Fibroblast of skin of right quadriceps (primary cell): ENCODE data around the gene UBAC2.
"Not testable (repeated sequence)": the region's sequence is repeated elsewhere in the genome, so short reads cannot be mapped to it uniquely, and the experiment has no call there.

ENCODE experiments used
- DNase-seq: peaks from one replicate; pipeline ENCODE4 v3.0.0-alpha.2; 2013

The UBAC2 gene

GRCh38 chr13:99215184-99215830 is 14.7 kb downstream of the UBAC2 start:
- no peak for DNase-seq

- no peak for DNase-seq
These were observed 16.9 kb downstream of the UBAC2 start for GRCh38 chr13:99217461-99218110.

GRCh38 chr13:99218126-99218525 is 17.5 kb downstream of the UBAC2 start:
- DNase-seq = no peak

DNA sequence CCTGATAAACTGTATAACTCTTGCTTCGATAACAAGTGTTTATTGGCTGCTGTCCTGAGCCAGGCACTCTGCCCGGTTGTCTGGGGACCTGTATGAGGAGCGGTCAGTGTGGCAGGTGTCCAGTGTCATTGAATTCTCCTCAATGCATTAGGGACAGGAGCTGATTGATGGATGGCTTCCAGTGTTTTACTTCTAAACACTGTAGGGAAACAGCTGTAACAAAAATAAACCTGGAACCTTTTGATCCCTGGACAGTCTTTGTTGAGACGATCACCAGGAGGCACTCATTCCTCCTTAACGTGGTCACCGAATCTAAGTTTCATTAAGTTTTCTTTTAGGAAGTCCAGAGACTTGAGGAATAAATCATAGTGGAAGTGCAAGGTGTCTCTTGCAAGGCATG is 17.9 kb downstream of the UBAC2 start:
- no peak for DNase-seq

DNA sequence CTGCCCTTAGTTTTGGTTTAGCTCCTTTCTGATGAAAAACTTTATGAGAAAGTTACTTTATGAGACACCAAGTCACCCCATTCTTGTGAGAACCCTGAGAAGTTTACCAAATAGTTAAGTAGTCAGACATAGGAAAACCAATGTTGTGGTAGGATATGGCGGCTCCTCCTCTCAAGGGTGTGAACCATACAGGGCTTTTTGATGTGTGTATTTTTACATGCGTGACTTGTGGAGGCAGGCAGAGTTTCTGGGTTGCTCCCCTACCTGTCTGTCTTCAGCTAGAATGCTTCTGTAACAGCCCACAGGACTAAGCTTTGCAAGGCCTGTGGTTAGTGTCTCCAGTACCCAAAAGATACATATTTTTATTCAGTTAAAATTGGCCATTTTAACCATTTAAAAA is 18.3 kb downstream of the UBAC2 start:
- no peak for DNase-seq

GRCh38 chr13:99220199-99220935 is 19.7 kb downstream of the UBAC2 start:
- no peak for DNase-seq

GRCh38 chr13:99221567-99222239 is 21.0 kb downstream of the UBAC2 start:
- DNase-seq = no peak

DNA sequence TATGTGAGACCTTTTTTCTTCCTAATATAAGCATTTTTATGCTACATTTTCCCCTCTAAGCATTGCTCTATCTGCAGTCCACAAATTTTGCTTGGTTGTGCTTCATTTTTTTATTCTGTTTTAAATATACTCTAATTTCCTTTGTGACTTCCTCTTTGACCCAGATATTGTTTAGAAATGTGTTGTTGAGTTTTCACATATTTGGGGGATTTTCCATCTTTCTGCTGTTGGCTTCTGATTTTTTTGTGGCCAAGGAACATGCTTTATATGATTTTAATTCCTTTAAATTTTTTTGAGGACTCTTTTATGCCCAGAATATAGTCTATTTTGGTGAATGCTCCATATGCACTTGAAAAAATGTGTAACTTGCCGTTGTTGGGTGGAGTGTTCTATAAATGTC is 22.9 kb downstream of the UBAC2 start:
- DNase-seq = no peak

DNA sequence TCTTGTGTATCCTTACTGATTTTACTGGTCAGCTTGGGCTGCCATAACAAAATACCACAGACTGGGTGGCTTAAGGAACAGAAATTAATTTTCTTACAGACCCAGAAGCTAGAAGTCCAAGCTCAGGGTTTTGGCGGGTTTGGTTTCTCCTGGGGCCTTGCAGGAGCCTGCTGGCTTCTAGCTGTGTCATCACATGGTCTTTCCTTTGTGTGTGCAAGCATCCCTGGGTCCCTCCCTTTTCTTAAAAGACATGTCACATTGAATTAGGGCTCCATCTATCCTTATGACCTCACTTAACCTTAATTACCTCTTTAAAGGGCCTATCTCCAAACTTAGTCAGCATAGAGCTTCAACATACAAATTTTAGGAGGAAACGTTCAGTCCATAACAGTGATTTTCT is 23.4 kb downstream of the UBAC2 start:
- no peak for DNase-seq

DNA sequence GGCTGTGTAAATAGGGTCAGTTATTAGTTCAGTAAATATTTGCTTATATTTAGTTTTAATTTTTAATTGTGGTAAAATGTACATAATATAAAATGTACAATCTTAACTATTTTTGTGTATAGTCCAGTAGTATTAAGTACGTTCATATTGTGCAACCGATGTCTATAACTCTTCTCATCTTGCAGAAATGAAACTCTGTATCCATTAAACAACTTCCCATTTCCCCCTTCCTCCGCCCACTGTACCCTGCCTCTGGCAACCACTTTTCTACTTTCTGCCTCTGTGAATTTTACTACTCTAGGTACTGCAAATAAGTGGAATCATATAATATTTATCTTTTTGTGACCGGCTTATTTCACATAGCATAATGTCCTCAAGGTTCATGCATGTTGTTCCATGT is 24.4 kb downstream of the UBAC2 start:
- DNase-seq = no peak

DNA sequence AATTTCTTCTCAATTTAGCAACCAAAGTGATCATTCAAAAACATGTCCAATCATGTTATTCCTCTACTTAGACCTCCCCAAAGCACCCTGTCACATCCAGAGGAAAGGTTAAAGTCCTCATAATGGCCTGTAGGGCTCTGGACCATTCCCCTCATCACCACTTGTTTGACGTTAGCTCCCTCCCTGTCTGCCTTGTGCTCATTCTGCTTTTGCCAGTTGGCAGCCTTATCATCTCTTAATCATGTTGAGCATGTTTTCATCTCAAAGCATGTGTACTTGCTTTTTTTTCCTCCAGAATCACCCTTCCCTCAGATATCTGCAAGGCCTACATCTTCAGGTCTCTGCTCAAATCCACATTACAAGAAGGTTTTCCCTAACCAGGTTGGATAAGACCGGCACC is 25.9 kb downstream of the UBAC2 start:
- no peak for DNase-seq

GRCh38 chr13:99227331-99227900 is 26.8 kb downstream of the UBAC2 start:
- no peak for DNase-seq

DNA sequence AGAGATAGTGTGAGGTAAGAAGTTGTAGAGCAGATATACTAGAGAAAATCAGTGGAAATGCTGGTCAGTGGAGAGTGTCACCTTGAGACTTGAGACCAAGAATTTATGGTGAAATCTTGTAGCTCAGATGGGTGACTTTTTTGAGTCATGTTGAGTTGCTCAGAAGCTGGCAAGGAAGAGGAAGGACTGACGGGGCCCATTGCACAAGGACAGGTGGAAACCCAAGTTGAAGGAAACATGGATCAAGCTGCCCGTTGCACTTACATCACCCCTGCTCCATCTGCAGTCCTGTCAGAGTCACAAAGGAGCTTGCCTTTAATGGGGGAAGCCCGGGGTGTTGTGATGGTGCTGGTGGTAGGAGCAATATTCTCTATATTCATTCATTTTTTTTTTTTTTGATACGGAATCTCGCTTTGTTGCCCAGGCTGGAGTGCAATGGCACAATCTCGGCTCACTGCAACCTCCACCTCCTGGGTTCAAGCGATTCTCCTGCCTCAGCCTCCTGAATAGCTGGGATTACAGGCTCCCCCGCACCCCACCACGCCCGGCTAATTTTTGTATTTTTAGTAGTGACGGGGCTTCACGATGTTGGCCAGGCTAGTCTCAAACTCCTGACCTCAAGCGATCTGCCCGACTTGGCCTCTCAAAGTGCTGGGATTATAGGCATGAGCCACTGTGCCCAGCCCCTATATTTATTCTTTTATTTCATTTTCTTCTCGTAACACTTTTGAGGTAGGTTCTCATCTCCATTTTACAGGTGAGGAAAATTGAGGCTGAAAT is 27.4 kb downstream of the UBAC2 start:
- DNase-seq = no peak

GRCh38 chr13:99228737-99229691 is 28.4 kb downstream of the UBAC2 start:
- peak; percentile 91 for DNase-seq

DNA sequence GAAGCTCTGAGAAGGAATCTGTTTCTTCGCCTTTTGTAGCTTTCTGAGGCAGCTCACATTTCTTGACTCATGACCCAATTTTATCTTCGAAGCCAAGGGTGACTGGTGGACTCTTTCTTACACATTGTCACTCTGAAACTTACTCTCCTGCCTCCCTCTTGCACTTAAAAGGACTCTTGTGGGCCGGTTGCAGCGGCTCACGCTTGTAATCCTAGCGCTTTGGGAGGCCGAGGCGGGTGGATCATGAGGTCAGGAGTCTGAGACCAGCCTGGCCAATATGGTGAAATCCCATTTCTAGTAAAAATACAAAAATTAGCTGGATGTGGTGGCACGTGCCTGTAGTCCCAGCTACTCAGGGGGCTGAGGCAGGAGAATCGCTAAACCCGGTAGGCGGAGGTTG is 29.9 kb downstream of the UBAC2 start:
- DNase-seq = not testable (repeated sequence)

- DNase-seq = no peak
These were observed 30.3 kb downstream of the UBAC2 start for GRCh38 chr13:99230991-99231390.

DNA sequence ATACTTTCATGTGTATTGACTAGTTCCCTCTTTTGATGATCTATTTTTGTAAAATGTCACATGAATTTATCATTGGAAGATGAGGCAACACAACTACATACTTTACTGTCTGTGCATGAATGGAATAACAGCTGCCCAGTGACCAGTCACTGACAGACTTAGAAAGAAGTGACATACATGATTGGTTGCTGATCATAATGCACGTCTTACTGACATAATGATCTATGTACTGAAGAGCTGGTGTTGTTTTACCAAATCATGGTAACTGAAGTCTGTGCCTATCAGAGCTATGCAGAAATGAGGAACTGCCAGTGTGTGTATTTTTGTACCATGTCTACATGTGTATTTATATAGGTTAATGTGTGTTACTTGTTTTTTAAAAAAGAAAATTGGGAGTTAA is 31.1 kb downstream of the UBAC2 start:
- no peak for DNase-seq

GRCh38 chr13:99237981-99238662 is 37.5 kb downstream of the UBAC2 start:
- no peak for DNase-seq

DNA sequence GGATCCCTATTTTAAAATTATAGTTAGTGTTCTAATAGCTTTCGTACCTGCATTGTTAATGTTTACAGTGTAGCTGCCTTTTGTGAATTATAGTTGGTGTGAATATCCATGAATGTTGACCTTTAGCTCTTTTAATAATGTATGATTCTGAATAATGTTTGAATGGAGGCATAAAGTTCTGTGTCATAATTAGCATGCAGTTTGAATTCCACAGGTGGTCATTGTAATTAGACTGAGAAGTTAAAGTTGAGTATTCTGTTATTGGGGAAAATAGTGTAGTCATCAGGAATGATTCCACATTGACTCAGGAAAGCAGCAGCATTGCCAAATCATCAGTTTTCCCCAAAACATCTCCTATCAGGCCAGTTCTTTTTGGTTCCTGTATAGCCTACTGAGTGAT is 45.4 kb downstream of the UBAC2 start:
- no peak for DNase-seq

- not testable (repeated sequence) for DNase-seq
These were observed 48.5 kb downstream of the UBAC2 start for GRCh38 chr13:99249178-99249577.

GRCh38 chr13:99249606-99250005 is 49.0 kb downstream of the UBAC2 start:
- not testable (repeated sequence) for DNase-seq
